Brain microvascular endothelial cell (primary cell): ENCODE data around the gene ZNF385D.

Source experiments
- DNase-seq: peaks from one replicate; pipeline ENCODE4 v3.0.0-alpha.2; 2020
- H3K27ac ChIP-seq: fragments of 250-450 bp; sonication (Bioruptor Pico); 2 replicates; pipeline ENCODE4 v1.5.1; 2020; ENCODE audit warnings: mild to moderate bottlenecking, moderate library complexity
- H3K27me3 ChIP-seq: fragments of 250-450 bp; sonication (Bioruptor Pico); replicated peaks from 2 replicates; pipeline ENCODE4 v1.5.1; 2020; ENCODE audit warnings: mild to moderate bottlenecking
- H3K36me3 ChIP-seq: fragments of 250-450 bp; sonication (Bioruptor Pico); replicated peaks from 2 replicates; pipeline ENCODE4 v1.5.1; 2020; ENCODE audit warnings: mild to moderate bottlenecking
- H3K4me3 ChIP-seq: 2 replicates; pipeline ENCODE4 v1.5.1; 2011; ENCODE audit warnings: low read depth, mild to moderate bottlenecking, control low read depth, low read length, moderate library complexity
- in situ Hi-C: cut with HindIII; loops from 2 replicates; pipeline ENCODE4 v1.10.0; 2017; ENCODE audit warnings: low sequenced_read_pairs, low pct_ligation_motif_present
- TF ChIP-seq, protein P1 (sequence below): IDR thresholded peaks from 2 replicates; pipeline ENCODE4 v1.5.1; 2011; ENCODE audit warnings: low read depth, mild to moderate bottlenecking, moderate library complexity, low read length, control low read depth, inconsistent platforms; ENCODE audit errors: missing control alignments

ZNF385D gene

GRCh38 chr3:21484828-21485144 lies 266.2 kb downstream of the ZNF385D start:
- Histone ChIP-seq H3K27ac (no peak overlapping the region), H3K36me3 (no peaks in the 10 kb centered on the region), H3K4me3 (no peak overlapping the region), H3K27me3 (no peaks in the 10 kb centered on the region)
- DNase-seq: no peak
- TF ChIP-seq, protein P1, sequence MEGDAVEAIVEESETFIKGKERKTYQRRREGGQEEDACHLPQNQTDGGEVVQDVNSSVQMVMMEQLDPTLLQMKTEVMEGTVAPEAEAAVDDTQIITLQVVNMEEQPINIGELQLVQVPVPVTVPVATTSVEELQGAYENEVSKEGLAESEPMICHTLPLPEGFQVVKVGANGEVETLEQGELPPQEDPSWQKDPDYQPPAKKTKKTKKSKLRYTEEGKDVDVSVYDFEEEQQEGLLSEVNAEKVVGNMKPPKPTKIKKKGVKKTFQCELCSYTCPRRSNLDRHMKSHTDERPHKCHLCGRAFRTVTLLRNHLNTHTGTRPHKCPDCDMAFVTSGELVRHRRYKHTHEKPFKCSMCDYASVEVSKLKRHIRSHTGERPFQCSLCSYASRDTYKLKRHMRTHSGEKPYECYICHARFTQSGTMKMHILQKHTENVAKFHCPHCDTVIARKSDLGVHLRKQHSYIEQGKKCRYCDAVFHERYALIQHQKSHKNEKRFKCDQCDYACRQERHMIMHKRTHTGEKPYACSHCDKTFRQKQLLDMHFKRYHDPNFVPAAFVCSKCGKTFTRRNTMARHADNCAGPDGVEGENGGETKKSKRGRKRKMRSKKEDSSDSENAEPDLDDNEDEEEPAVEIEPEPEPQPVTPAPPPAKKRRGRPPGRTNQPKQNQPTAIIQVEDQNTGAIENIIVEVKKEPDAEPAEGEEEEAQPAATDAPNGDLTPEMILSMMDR: no peak
- in situ Hi-C loops: no loop called here

DNA sequence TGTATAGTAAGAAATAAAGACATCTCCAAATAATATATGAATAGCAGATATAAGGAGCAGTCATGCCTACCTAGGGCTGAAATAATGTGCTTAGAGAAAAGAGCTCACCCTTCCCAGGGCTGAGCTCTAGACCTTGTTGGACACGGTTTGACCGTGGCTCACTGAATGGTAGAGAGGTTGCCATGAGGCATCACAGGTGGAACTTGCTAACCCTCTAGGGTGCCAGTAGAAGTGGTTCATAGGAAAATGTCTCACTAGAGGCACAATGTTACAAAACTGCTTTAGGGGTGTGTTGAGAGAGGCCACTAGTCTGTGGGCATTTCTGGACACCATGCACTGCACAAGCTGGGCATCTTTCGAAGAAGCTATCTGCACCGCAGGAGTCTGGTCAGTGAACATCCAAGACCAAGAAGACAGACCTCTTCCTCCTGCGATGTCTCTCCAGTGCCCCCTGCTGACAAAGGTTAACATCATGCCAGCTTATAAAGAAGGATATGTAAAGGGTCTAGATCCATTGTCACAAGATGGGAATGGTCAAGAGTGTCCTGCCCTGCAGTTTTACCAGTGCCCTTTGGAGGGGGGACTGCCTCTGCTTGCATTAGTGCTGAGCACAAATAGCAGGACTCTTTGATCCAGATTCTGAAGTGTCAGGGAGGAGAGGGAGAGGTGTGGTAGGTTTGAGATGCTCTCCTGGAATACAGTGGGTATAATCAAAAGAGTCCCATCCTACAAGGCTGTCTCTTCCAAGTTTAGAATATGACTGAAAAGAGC lies 266.8 kb downstream of the ZNF385D start:
- Histone ChIP-seq H3K27me3 (no peaks in the 10 kb centered on the region), H3K36me3 (no peaks in the 10 kb centered on the region), H3K4me3 (no peak overlapping the region), H3K27ac (no peak overlapping the region)
- peak; percentile 78 for DNase-seq
- in situ Hi-C loops: no loop called here
- TF ChIP-seq, protein P1: peak; percentile 81

- in situ Hi-C loops: no loop called here
- TF ChIP-seq, protein P1: no peak
- H3K36me3 ChIP-seq: no peaks in the 10 kb centered on the region
- no peak overlapping the region for H3K4me3 ChIP-seq
- DNase-seq: no peak
- H3K27ac ChIP-seq: no peak overlapping the region
- no peaks in the 10 kb centered on the region for H3K27me3 ChIP-seq
Measured at GRCh38 chr3:21481991-21482390, 269.0 kb downstream of the ZNF385D start.

- no peaks in the 10 kb centered on the region for H3K36me3 ChIP-seq
- DNase-seq: no peak
- in situ Hi-C loops: no loop called here
- TF ChIP-seq, protein P1: no peak
- no peak overlapping the region for H3K27ac ChIP-seq
- H3K4me3 ChIP-seq: no peak overlapping the region
- no peaks in the 10 kb centered on the region for H3K27me3 ChIP-seq
Measured at GRCh38 chr3:21477541-21478288, 273.3 kb downstream of the ZNF385D start.

DNA sequence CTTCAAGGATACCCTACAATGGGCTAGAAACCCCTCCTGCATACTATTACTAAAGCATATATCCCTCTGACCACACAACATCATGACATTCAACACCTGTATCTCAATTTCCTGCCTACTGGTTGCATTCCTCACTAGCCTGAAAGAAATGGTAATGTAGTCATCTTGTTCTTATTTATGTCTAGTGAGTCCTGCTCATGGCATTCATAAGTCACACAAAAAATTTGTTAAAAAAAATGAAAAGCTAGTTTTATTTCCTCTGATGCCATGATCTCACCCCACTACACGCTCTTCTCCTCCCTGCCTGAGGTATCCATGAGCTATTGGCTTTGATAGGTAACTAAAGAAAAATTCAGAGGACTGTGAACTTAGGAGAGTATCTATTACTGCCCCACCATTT lies 284.5 kb downstream of the ZNF385D start:
- in situ Hi-C loops: no loop called here
- no peak for DNase-seq

More for the DNA sequence above, 284.5 kb downstream of the ZNF385D start:
- H3K4me3 ChIP-seq: no peak overlapping the region
- H3K27ac ChIP-seq: no peak overlapping the region
- no peaks in the 10 kb centered on the region for H3K27me3 ChIP-seq
- no peaks in the 10 kb centered on the region for H3K36me3 ChIP-seq
- TF ChIP-seq, protein P1: no peak
